ENCODE results near the gene TMEM52. TPM values are rescaled to one million over a fixed set of nuclear protein-coding genes. Genes with fewer than 3 reads are reported as not detected.
A peak's percentile ranks its signal among the peaks of the same experiment; 100 is the strongest.

TMEM52 gene
- total RNA-seq, 1 experiment from 2014 or later: 5.3 TPM

GRCh38 chr1:1929102-1929638 is 10.1 kb upstream of the TMEM52 start:
- in situ Hi-C loops (cut with HindIII; ENCODE audit: low sequenced_read_pairs): no loop called here
- DNase-seq (ENCODE audit: low spot score): no peak

DNA sequence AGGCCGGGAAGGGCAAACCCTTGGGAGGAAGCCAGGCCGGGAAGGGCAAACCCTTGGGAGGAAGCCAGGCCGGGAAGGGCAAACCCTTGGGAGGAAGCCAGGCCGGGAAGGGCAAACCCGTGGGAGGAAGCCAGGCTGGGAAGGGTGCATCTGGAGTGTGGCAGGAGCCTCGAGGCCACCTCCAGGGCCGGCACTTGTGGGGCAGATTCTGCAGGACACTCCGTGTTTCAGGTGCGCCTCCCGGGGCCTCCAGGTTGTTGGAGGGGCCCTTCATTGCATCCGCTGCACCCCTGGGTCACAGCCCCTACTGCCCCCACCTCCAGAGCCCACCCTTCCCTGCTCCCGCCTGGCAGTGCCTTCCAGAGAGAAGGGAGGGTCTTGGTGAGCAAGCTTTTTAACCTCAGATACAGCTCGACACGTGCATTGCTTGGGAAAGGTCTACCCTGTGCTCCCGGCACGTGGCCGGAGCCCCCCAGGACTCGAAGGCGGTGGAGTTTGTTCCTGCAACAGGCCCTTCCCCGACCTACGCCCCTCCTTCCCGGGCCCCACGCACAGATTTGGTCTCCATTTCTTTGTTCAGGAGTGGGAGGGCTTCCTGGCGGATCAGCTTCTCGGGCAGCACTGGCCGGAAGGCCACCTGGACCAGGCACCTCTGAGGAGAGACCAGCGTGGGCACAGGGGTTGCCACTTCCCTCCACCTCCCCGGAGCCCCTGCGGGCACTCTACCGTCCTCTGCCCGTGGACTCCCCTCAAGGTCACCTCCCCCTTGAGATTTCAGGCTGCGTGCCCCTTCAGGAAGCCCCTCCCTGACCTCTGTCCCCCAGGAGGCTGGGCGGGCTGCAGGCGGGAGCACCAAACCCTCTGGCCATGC is 9.4 kb upstream of the TMEM52 start:
- in situ Hi-C loops (cut with HindIII; ENCODE audit: low sequenced_read_pairs): no loop called here

GRCh38 chr1:1927751-1928150 is 8.7 kb upstream of the TMEM52 start:
- in situ Hi-C loops (cut with HindIII; ENCODE audit: low sequenced_read_pairs): no loop called here
- DNase-seq (ENCODE audit: low spot score): no peak

More for the DNA sequence above, 9.4 kb upstream of the TMEM52 start:
- DNase-seq (ENCODE audit: low spot score): no peak

DNA sequence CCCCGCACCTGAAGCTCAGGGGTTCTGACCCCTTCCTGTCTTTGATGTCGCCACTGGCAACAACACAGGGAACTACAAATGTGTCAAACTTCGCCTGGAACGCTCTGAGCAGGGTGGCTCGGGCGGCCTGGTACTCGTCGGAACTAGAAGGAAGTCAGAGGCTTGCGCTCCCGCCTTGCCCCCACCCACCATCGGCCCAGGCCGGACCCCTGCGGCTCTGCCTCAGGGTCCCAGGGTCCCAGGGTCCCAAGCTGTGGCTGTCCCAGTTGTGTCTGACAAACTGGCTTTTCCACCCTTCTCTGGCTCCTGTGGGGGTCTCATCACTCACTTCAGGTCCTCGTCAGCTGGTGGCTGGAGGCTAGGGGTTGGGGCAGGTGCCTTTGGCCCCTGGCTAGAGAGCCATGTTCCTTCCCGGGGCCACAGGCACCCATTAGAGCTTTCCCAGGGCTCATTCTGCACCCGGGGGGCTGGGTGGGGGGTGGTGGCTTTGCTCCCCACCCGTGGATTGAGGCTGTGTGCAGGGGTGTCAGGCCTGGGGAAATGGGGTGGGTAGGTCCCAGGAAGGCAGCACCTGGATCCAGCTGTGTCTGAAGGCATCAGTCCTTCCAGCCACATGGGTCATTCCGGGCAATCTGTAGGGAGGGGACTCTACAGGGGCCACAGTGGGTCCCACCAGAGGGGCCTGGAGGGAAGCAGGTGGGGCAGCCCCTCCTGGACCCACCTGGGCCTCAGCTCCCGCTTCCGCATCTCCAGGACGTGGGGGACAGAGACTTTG is 8.0 kb upstream of the TMEM52 start:
- DNase-seq (ENCODE audit: low spot score): no peak
- in situ Hi-C loops (cut with HindIII; ENCODE audit: low sequenced_read_pairs): no loop called here

GRCh38 chr1:1926346-1926811 is 7.3 kb upstream of the TMEM52 start:
- in situ Hi-C loops (cut with HindIII; ENCODE audit: low sequenced_read_pairs): no loop called here
- no peak for DNase-seq (ENCODE audit: low spot score)

DNA sequence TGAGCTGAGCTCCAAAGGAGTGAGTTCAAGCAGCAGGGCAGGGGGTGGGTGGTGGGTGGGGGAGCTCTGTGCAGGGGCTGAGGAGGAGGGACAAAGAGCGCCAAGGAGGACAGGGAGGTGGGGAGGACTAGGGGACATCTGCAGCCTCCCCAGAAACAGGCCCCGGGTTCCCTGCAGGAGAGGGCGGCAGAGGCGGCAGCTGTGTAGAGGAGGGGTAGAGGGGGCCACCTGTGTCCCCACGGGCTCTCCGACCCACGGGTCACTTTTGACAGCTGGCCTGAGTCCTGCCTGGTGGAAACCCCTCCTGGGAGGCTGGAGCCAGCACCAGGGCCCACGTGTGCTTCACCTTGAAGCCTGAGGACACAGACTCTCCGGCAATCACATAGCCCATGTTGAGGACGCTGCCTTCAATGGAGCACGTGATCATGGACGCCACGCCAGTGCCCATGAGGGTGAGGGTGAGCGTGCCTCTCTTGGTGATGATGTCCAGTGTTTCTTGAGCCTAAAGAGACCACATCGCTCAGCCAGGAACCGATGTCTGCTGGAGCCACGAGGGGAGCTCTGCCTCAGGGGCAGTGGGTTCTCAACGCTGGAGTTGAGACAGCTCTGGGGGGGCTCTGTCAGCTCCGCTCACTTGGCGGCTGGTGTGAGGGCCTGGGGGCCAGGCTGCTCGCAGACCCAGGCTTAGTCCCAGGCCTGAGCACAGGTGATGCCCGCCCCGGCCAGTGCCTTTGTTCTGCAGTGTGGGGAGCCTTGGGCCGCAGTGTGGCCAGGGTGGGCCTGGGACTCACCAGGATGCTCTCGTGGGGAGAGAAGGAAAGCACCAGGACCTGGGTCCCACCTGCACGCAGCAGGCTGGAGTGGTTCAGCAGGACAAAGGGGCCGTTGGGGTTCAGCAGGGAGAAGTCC is 6.6 kb upstream of the TMEM52 start:
- no peak for DNase-seq (ENCODE audit: low spot score)
- in situ Hi-C loops (cut with HindIII; ENCODE audit: low sequenced_read_pairs): no loop called here

DNA sequence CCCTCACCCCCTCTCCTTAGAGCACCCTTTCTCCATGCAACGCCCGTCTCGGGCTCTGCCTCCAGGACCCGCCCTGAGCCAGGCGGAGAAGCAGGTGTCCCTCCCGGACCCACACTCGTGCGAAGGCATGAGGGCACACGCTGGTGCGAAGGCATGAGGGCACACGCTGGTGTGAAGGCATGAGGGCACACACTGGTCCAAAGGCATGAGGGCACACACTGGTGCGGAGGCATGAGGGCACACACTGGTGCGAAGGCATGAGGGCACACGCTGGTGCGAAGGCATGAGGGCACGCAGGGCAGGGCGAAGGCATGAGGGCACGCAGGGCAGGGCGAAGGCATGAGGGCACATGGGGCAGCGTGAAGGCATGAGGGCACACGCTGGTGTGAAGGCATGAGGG is 5.8 kb upstream of the TMEM52 start:
- DNase-seq (ENCODE audit: low spot score): no peak
- in situ Hi-C loops (cut with HindIII; ENCODE audit: low sequenced_read_pairs): no loop called here

DNA sequence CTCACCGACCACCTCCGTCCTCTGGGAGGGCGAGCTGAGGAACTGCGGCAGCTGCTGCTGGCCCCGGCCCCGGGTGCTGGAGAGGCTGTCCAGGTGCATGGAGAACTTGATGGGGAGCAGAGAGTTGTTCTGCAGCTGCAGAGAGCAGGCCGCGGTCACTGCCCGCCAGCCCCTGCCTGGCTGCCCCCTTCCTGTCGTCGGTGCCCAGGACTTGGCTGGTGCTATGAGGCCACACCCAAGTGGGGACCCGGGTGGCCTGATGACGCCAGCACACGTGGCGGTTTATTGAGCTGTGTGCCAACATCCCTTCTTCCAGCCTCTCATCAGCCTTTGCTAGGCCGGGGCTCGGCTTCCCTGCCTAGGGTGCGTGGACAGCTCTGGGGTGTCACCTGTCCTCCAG is 5.3 kb upstream of the TMEM52 start:
- no peak for DNase-seq (ENCODE audit: low spot score)
- in situ Hi-C loops (cut with HindIII; ENCODE audit: low sequenced_read_pairs): no loop called here

DNA sequence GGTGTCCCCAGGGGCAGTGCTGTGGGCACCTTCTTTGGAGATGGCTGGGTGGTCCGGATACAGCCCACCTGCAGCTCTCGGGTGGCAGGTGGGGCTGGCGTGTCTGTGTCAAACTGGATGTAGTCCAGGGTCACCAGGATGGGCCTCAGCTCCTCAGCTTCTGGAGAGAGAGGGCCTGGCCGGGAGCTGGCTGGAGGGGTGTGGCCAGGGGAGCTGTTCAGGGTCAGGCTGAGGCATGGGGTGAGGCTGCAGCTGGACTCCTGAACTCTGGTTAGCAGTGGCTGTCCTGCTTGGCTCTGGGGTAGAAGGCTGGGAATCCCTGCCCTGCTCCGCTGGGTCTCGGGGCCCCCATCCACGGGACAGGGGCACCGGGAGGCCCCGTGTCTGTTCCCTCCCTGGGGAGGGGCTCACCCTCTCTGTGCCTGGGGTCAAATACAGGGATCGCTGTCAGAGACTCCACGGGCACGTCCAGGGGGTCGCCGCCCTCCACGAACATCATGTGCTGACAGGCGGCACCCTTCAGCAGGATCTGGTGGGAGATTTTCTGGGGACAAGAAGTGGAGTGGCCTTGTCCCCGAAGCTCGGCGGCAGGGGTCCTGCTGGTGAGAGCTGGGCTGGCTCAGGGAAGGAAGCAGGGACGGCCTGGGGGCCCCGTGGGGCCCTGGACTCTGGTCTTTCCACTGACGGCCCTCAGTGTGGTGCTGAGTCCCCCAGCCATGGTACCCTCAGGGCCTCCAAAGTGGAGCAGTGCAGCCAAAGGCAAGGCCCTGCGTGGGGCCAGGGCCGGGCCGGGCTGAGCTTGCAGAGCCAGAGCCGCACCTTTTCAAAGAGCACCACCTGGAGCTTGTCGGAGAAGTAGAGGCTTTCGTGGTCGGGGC is 4.1 kb upstream of the TMEM52 start:
- no peak for DNase-seq (ENCODE audit: low spot score)
- in situ Hi-C loops (cut with HindIII; ENCODE audit: low sequenced_read_pairs): no loop called here

DNA sequence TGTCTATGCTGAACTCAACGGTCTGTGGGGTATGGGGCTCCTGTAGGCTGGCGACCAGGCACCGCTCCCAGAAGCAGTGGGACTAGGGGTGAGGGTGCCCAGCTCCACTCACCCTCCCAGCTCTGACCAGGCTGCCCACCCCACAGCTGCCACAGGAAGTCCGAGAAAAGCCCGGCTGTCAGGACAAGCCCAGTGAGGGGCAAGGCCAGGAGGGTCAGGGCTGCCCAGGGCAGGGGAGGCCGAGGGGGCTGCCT is 3.5 kb upstream of the TMEM52 start:
- DNase-seq (ENCODE audit: low spot score): no peak
- in situ Hi-C loops (cut with HindIII; ENCODE audit: low sequenced_read_pairs): no loop called here

- DNase-seq (ENCODE audit: low spot score): no peak
- in situ Hi-C loops (cut with HindIII; ENCODE audit: low sequenced_read_pairs): no loop called here
These were observed 3.0 kb upstream of the TMEM52 start for GRCh38 chr1:1921901-1922701.

GRCh38 chr1:1921459-1921862 is 2.4 kb upstream of the TMEM52 start:
- DNase-seq (ENCODE audit: low spot score): no peak
- in situ Hi-C loops (cut with HindIII; ENCODE audit: low sequenced_read_pairs): no loop called here

- DNase-seq (ENCODE audit: low spot score): no peak
These were observed 1.8 kb upstream of the TMEM52 start for GRCh38 chr1:1920608-1921458.

GRCh38 chr1:1920057-1920607 is 1.1 kb upstream of the TMEM52 start:
- in situ Hi-C loops (cut with HindIII; ENCODE audit: low sequenced_read_pairs): no loop called here
- DNase-seq (ENCODE audit: low spot score): no peak

More at GRCh38 chr1:1920608-1921458, 1.8 kb upstream of the TMEM52 start:
- in situ Hi-C loops (cut with HindIII; ENCODE audit: low sequenced_read_pairs): no loop called here

DNA sequence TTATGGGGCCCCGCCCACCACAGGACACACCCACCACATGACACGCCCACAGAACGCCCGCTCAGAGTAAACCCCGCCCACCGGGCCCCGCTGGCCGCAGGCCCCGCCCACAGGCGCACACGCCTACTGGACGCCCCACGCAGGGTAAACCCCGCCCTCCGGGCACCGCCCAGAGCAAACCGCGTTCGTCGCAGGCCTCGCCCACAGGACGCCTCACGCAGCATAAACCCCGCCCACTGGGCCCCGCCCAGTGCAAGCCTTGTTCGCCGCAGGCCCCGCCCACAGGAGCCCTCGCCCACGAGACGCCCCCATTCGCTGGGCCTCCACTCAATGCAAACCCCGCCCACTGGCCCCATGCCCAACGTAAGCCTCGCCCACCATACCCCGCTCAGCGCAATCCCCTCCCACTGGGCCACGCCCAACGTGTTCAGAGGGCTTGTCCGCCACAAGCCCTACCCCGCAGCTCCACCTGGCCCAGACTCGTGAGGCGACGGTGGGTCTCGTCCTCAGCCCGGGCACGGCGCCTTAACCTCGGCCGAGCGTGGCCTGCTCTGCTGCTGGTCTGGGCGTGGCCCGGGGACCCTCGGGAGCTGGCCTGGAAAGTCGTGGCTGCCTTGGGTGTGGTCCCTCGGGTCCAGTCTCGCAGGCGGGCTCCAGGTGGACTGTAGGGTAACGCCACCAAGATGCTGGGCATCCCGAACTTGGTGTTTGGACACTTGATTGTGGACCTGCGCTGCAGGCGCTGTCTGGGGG is 401 bp upstream of the TMEM52 start:
- in situ Hi-C loops (cut with HindIII; ENCODE audit: low sequenced_read_pairs): no loop called here
- peak; percentile 90 for DNase-seq (ENCODE audit: low spot score)
